Measurements from ENCODE around the gene MAN2A2.
"Not testable (repeated sequence)": the region's sequence is repeated elsewhere in the genome, so short reads cannot be mapped to it uniquely, and the experiment has no call there.

The MAN2A2 gene

DNA sequence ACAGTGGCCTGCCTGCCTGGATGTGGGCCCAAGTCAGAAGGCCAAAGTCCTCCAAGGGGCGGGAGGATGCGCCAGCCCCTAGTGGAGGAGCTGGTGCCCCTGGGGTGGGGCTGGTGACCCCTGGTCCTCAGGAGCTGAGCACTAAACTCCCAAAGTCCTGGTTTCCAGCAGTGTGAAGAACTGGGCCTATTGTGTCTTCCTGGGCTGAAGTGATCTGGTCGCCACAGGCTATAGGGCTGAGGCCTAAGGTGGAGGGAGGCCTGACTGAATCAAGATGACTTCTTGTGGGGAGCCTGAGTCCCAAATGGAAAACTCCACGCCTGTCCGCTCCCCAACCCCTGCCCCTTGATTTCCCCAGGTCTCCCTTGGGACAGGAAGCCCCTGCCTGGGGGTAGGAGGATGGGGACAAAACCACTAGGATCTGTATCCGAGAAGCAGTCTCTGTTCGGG, 19.6 kb upstream of the MAN2A2 start:
- DNase-seq (ENCODE audit: insufficient read length, low spot score) (no peak), FAIRE-seq (no peak)

DNA sequence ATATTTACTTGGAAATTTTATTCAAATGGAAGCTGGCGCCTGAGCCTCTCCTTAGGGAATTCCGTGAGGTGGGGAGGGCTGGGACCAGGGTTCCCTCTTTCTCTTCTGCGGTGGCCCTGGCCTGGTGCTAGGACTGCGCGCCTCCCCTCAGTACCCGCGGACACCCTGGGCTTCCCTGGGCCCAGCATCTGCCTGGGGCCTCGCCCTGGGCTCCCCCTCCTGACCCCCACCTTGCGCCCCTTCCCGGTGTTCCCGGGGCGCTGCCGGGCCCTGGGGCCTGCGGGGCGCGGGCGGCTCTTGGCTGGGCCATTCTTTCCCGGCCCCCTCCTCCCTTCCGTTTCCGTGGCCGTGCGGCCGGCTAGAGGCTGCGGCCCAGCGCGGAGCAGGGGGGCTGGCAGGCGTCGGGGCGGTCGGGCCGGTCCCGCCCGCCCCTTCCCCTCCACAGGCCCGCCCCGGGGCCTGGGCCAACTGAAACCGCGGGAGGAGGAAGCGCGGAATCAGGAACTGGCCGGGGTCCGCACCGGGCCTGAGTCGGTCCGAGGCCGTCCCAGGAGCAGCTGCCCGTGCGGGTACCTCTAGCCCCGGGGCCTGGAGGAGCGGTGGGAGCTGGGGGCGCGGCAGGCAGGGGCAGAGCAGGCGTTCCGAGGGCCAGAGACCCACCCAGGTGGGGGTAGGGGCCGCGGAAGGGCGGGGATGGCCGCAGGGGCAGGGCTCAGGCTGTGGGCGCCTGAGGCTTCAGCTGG, 19.0 kb upstream of the MAN2A2 start, which contains the start of gene FES:
FES (plus strand) TSS at position 529 of the 743 bp plus-strand sequence. CDS start 542 bp downstream, outside the sequence.
- DNase-seq (ENCODE audit: insufficient read length, low spot score) (no peak), FAIRE-seq (no peak)

DNA sequence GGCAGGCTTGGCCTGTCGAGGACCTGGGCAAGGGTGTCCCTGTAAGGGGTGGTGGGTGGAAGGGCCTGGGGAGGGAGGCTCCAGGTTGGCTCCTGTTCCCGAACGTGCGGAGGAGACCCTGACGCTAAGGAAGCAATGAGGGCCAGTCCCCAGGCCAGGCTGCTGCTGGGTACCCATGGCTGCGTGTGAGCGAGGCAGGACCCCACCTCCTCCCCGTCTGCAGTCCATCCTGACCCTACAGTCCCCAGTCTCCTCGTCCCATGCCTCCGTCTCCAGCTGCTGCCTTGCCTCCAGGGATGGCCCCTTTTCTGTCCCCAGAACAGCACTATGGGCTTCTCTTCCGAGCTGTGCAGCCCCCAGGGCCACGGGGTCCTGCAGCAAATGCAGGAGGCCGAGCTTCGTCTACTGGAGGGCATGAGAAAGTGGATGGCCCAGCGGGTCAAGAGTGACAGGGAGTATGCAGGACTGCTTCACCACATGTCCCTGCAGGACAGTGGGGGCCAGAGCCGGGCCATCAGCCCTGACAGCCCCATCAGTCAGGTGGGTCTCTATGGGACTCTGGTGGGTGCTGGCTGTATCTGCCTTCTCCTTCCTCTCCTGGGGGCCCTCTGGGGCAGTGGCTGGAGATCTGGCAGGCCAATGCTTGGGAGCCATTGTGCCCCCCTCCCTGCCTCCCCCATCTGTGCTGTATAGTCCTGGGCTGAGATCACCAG, 18.2 kb upstream of the MAN2A2 start:
- no peak for DNase-seq (ENCODE audit: insufficient read length, low spot score)
- FAIRE-seq = no peak

GRCh38 chr15:90885432-90886290, 17.4 kb upstream of the MAN2A2 start:
- no peak for DNase-seq (ENCODE audit: insufficient read length, low spot score)
- peak; percentile 4 for FAIRE-seq

GRCh38 chr15:90886291-90886614, 16.8 kb upstream of the MAN2A2 start:
- no peak for DNase-seq (ENCODE audit: insufficient read length, low spot score)
- no peak for FAIRE-seq

DNA sequence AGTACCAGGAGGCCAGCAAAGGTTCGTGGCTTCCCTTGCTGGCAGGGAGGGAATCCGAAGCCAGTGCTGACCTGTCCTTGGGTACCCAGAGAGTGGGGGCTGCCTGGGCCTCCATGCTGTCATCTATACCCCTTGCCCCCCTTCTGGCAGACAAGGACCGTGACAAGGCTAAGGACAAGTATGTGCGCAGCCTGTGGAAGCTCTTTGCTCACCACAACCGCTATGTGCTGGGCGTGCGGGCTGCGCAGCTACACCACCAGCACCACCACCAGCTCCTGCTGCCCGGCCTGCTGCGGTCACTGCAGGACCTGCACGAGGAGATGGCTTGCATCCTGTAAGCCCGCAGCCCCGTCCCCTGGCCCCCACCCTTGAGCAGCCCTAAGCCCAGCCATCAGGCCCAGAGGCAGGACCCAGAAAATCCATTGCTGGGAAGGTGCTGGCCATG, 16.0 kb upstream of the MAN2A2 start:
- FAIRE-seq (no peak), DNase-seq (ENCODE audit: insufficient read length, low spot score) (no peak)

- FAIRE-seq (no peak), DNase-seq (ENCODE audit: insufficient read length, low spot score) (no peak)
Measured at GRCh38 chr15:90889313-90889730, 13.8 kb upstream of the MAN2A2 start.

GRCh38 chr15:90889736-90890456, 13.2 kb upstream of the MAN2A2 start:
- no peak for DNase-seq (ENCODE audit: insufficient read length, low spot score)
- FAIRE-seq = no peak

GRCh38 chr15:90890839-90891238, 12.3 kb upstream of the MAN2A2 start:
- DNase-seq (ENCODE audit: insufficient read length, low spot score) (no peak), FAIRE-seq (no peak)

- no peak for DNase-seq (ENCODE audit: insufficient read length, low spot score)
- no peak for FAIRE-seq
Measured at GRCh38 chr15:90891346-90891949, 11.7 kb upstream of the MAN2A2 start.

DNA sequence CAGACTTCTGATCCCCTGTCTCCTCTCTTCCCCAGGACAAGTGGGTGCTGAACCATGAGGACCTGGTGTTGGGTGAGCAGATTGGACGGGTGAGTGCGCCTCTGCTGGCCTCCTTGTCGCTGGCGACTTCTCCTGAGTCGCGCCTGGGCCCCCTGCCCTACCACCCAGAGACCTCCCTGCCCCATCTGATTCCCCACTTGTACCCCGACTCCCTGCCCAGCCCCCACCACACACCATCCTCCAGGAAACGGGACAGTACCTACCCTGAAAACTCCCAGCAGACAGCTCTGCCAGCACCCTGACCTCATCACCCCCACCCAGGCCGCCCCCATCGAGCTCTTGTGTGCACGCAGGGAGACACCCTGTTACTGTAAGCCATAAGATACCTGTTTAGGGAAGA, 11.1 kb upstream of the MAN2A2 start:
- no peak for DNase-seq (ENCODE audit: insufficient read length, low spot score)
- no peak for FAIRE-seq

GRCh38 chr15:90892498-90893174, 10.5 kb upstream of the MAN2A2 start:
- DNase-seq (ENCODE audit: insufficient read length, low spot score) (no peak), FAIRE-seq (no peak)

DNA sequence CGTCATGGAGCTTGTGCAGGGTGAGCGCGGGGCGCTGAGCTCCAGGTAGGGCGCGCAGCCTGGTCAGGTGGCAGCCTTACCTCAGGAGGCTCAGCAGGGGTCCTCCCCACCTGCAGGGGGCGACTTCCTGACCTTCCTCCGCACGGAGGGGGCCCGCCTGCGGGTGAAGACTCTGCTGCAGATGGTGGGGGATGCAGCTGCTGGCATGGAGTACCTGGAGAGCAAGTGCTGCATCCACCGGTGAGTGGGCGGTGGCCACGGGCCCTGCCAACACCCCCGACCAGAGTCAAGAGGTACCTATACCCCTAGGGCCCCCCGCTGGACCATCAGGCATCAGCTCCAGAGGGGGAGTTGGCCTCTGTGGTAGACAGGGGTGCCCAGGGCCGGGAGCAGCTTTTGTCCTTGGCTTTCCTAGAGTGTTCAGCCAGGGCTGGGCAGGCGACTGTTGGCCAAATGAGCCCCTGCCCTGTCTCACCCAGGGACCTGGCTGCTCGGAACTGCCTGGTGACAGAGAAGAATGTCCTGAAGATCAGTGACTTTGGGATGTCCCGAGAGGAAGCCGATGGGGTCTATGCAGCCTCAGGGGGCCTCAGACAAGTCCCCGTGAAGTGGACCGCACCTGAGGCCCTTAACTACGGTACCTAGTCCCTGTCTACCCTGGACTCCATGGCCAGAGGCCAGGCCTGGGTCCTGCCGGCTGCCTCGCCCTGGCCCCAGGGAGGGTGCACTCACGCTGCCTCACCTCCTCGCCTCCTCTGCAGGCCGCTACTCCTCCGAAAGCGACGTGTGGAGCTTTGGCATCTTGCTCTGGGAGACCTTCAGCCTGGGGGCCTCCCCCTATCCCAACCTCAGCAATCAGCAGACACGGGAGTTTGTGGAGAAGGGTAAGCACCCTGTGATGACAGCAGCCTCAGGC, 9.7 kb upstream of the MAN2A2 start:
- no peak for FAIRE-seq
- DNase-seq (ENCODE audit: insufficient read length, low spot score) = no peak

GRCh38 chr15:90895571-90896117, 7.5 kb upstream of the MAN2A2 start:
- FAIRE-seq (peak; percentile 55), DNase-seq (ENCODE audit: insufficient read length, low spot score) (no peak)

DNA sequence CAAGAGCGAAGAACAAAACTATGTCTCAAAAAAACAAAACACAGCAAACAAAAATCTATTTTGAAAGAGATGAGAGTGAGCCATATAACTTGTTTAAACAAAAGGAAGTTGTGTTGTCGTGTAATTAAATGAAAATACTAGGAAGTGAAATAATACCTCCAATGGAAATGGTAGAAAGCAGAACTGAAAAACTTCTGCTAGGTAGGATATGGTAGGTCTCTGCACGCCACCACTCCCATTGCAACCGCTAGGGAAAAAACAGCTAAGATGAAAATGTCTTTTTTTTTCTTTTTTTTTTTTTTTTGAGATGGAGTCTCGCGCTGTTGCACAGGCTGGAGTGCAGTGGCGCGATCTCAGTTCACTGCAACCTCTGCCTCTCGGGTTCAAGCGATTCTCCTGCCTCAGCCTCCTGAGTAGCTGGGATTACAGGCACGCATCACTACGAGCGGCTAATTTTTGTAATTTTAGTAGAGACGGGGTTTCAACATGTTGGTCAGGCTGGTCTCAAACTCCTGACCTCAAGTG, 5.9 kb upstream of the MAN2A2 start:
- FAIRE-seq; DNase-seq (ENCODE audit: insufficient read length, low spot score): not testable (repeated sequence)

DNA sequence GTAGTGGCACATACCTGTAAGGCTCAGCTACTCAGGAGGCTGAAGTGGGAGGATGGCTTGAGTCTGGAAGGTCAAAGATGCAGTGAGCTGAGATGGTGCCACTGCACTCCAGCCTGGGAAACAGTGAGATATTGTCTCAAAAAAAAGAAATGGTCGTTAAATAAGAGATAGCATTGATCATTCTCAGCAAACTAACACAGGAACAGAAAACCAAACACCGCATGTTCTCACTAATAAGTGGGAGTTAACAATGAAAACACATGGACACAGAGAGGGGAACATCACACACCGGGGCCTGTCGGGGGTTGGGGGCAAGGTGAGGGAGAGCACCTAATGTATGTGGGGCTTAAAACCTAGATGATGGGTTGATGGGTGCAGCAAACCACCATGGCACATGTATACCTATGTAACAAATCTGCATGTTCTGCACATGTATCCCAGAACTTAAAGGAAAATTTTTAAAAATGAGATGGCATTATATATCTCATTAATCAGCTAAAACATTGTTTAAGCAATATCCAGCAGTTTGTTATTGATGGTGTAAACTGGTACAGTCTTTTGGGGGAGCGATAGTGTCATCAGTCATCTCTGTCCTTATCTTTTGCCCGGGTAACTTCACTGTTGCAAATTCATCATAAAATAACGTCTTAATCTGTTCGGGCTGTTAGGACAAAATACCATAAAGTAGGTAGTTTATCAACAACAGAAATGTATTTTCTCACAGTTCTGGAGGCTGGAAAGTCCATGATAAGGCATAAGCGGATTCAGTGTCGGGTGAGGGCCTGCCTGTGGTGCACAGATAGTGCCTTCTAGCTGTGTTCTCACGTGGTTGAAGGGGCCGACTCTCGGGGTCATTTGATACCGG, 1.7 kb upstream of the MAN2A2 start:
- no peak for DNase-seq (ENCODE audit: insufficient read length, low spot score)
- no peak for FAIRE-seq

Data from HTR-8/SVneo (cell line).